Adrenal gland (tissue), 12 donors: ENCODE measurements around the gene FGFRL1. TPM values are rescaled to one million over a fixed set of nuclear protein-coding genes. Genes with fewer than 3 reads are reported as not detected.

ENCODE experiments used
- DNase-seq, 7 donors: peaks; one replicate each; pipeline ENCODE4 v3.0.0-alpha.2; 2019 to 2020
- H3K27ac ChIP-seq, 5 donors: fragments of 200-600 bp; sonication (generic) in 4 of 5; 1 replicate in 3 of 5; 2 replicates in 2 of 5; pipeline versions ENCODE4 v1.5.1 to v1.8.0; 2016 to 2020; ENCODE audit warnings: mild to moderate bottlenecking in 1 of 5
- H3K27me3 ChIP-seq: fragments of 200-600 bp; 2 replicates; pipeline ENCODE4 v1.8.0; 2021
- H3K36me3 ChIP-seq, 2 donors: fragments of 200-600 bp; replicated peaks in 1 of 2; 1 replicate in 1 of 2; 2 replicates in 1 of 2; pipeline versions ENCODE4 v1.5.1 to v1.8.0; 2018 to 2022
- H3K4me1 ChIP-seq, 2 donors: fragments of 200-600 bp; replicated peaks in 1 of 2; 1 replicate in 1 of 2; 2 replicates in 1 of 2; pipeline versions ENCODE4 v1.5.1 to v1.8.0; 2018 to 2021
- H3K4me3 ChIP-seq, 4 donors: fragments of 200-600 bp; sonication (generic) in 3 of 4; one replicate each; pipeline ENCODE4 v1.5.1; 2016 to 2018
- H3K9me3 ChIP-seq, 3 donors: fragments of 200-600 bp; sonication (generic) in 1 of 3; replicated peaks in 1 of 3; 1 replicate in 2 of 3; 2 replicates in 1 of 3; pipeline versions ENCODE4 v1.5.1 to v1.8.0; 2016 to 2021
- CTCF ChIP-seq, 6 experiments: fragments of 450-650 bp in 4 of 6; fragments of 200-600 bp in 2 of 6; sonication (generic) in 1 of 6; IDR thresholded peaks; 1 replicate in 5 of 6; 2 replicates in 1 of 6; pipeline versions ENCODE4 v1.5.1 to v1.8.0; 2016 to 2021; ENCODE audit warnings: antibody characterized with exemption in 6 of 6, mild to moderate bottlenecking in 2 of 6, moderate library complexity in 1 of 6
- POLR2A ChIP-seq, 2 donors: fragments of 450-650 bp; IDR thresholded peaks; one replicate each; pipeline ENCODE4 v1.6.1; 2017; ENCODE audit warnings: antibody characterized with exemption in 2 of 2, mild to moderate bottlenecking in 2 of 2, moderate library complexity in 1 of 2
- WGBS, 4 donors: extraction: QIAGEN DNeasy Blood & Tissue Kit in 2 of 4; methylation state at CpG; one replicate each; pipeline versions ENCODE4 v1.1.5 to v1.1.7; 2013 to 2017; 5-methylcytosine and 5-hydroxymethylcytosine counted together
- intact Hi-C, 2 donors: fragments of 100-400 bp; cut with DNase I; formaldehyde crosslinking; loops; one replicate each; pipeline versions ENCODE4 v1.14.1 to v1.15.0; 2022 to 2023
- polyA plus RNA-seq, 3 donors: library from polyadenylated mRNA; stranded (reverse); fragments of 200-250 nt in 2 of 3; fragments of 350-450 nt in 1 of 3; fragmentation: Illumina TruSeq in 1 of 3; extraction: RNeasy Lipid Tissue Mini Kit (QIAGEN cat#74804) in 1 of 3; gene quantifications; one replicate each; pipeline ENCODE4 v1.2.3, GENCODE V29; 2013 to 2014
- total RNA-seq, 9 donors: library from RNA; depleted of rRNA in 4 of 9; stranded (reverse); fragments of >200 nt in 4 of 9; fragments of 120-200 nt in 1 of 9; fragmentation: NEBNext Ultra II Directional in 1 of 9; extraction: Animal tissue kit (Norgen Biotek cat#: 25700) in 1 of 9; gene quantifications; one replicate each; pipeline versions ENCODE4 v1.1.0 to v1.2.4, GENCODE V29; 2013 to 2023
- donor health status: healthy with polysubstance abuse.
- donor health status: Bipolar disorder and iron deficiency.
- donor health status: DM: yes; HTN: yes; CAD: no.
- donor health status: DM: no; HTN: no; CAD: no.
- donor health status: DM: no; HTN: no; CAD: no.
- donor health status: DM: yes; HTN: yes; CAD: no.

The FGFRL1 gene
- total and polyA plus RNA-seq, 12 donors, result 24.4 to 274 (median 77.8) TPM

- Histone ChIP-seq H3K36me3 (no peaks in the 10 kb centered on the region), H3K9me3 (no peaks in the 10 kb centered on the region), H3K27me3 (peaks cover 33% of the 10 kb centered on the region), H3K4me3 (no peak overlapping the region), H3K4me1 (peaks cover 26 to 31% of the 10 kb centered on the region in 2 donors), H3K27ac (no peak overlapping the region)
- no peak for TF ChIP-seq POLR2A (IDR thresholded peaks at IDR 0.05)
- TF ChIP-seq CTCF (IDR thresholded peaks at IDR 0.05), result no peak
- no peak for DNase-seq
- WGBS, 4 donors, result 84 to 89% (median 87%) methylated on average over 5 of the region's 5 CpGs
- intact Hi-C loops, result no loop called here
Observed at GRCh38 chr4:1006856-1007255, 4.6 kb upstream of the FGFRL1 start.

- H3K27me3 ChIP-seq, result peaks cover 12% of the 10 kb centered on the region
- H3K4me1 ChIP-seq, result peaks cover 21 to 34% of the 10 kb centered on the region in 2 donors
- H3K4me3 ChIP-seq, result peak overlapping the region in 3 of 4 donors; percentile 25 to 81 (median 38)
- TF ChIP-seq CTCF (IDR thresholded peaks at IDR 0.05) (no peak), POLR2A (IDR thresholded peaks at IDR 0.05) (no peak)
- 4% methylated on average over 19 to 36 of the region's 36 CpGs for WGBS, 4 donors
- peak in 5 of 7 donors; percentile 49 to 64 (median 60) for DNase-seq
- intact Hi-C loops, result no loop called here
- peak overlapping the region in 1 of 5 donors; percentile 2 for H3K27ac ChIP-seq
- H3K9me3 ChIP-seq, result no peaks in the 10 kb centered on the region
- no peaks in the 10 kb centered on the region for H3K36me3 ChIP-seq
Observed at GRCh38 chr4:1008840-1009541, 2.4 kb upstream of the FGFRL1 start.

- intact Hi-C loops, result no loop called here
- Histone ChIP-seq H3K4me1 (peaks cover 26 to 42% of the 10 kb centered on the region in 2 donors), H3K27ac (peak overlapping the region in 4 of 5 donors; percentile 30 to 90 (median 64))
Observed at GRCh38 chr4:1009542-1010394, 1.7 kb upstream of the FGFRL1 start.

More at GRCh38 chr4:1009542-1010394, 1.7 kb upstream of the FGFRL1 start:
- Histone ChIP-seq H3K4me3 (peak overlapping the region in 3 of 4 donors; percentile 25 to 81 (median 38)), H3K27me3 (peaks cover 5% of the 10 kb centered on the region), H3K36me3 (no peaks in the 10 kb centered on the region), H3K9me3 (no peaks in the 10 kb centered on the region)
- DNase-seq, result peak; percentile 56 to 82 (median 68)
- WGBS, 4 donors, result 0 to 1% (median 1%) methylated on average over 27 to 97 of the region's 109 CpGs; no CpG with 5 or more reads in 1 of the 4 donors
- TF ChIP-seq CTCF (IDR thresholded peaks at IDR 0.05) (peak in 3 of 6 experiments; percentile 13 to 24 (median 14)), POLR2A (IDR thresholded peaks at IDR 0.05) (no peak)
